Tracheal epithelial cell (primary cell): ENCODE data around the gene ACO1. TPM values are rescaled to one million over a fixed set of nuclear protein-coding genes. Genes with fewer than 3 reads are reported as not detected.

Source experiments
- total RNA-seq: library from RNA; depleted of rRNA; stranded (reverse); fragments of >200 nt; gene quantifications from 2 replicates; pipeline ENCODE4 v1.2.1, GENCODE V29; 2014

ACO1 gene
- 18.1 and 35.9 TPM in 2 replicates for total RNA-seq

GRCh38 chr9:32384364-32385151 is at the start of gene ACO1:
ACO1 (plus strand) TSS chr9:32384643; CDS start chr9:32405507, 20,864 bp downstream.

Other genes starting within 250 kb of the ACO1 start
- gene RIGI, start 141.6 kb downstream of the ACO1 start, total RNA-seq = 3.4 and 12.3 TPM in 2 replicates
- gene SMIM27, start 167.7 kb downstream of the ACO1 start, total RNA-seq = 2.2 and 3.8 TPM in 2 replicates
- gene TOPORS, start 167.9 kb downstream of the ACO1 start, total RNA-seq = 24.8 and 27.3 TPM in 2 replicates
- 19.2 and 24.8 TPM in 2 replicates for gene NDUFB6, start 188.5 kb downstream of the ACO1 start, total RNA-seq